Caco-2 (cell line): ENCODE data around the gene OLIG2. TPM values are rescaled to one million over a fixed set of nuclear protein-coding genes. Genes with fewer than 3 reads are reported as not detected.

ENCODE experiments used
- BruUV-seq: library from RNA; stranded (reverse); fragments of 400-500 nt; replicated peaks from 2 replicates; lab custom pipeline; 2021; lab: Mats Ljungman, UMichigan
- CTCF ChIA-PET: fragments of 300-600 bp; sonication (Branson Sonifier 250); formaldehyde crosslinking; loops from one replicate; lab custom pipeline; 2022; ENCODE audit warnings: antibody characterized with exemption; lab: Charles Lee
- POLR2A ChIA-PET: fragments of 300-600 bp; sonication (Branson Sonifier 250); formaldehyde crosslinking; loops from one replicate; lab custom pipeline; 2022; ENCODE audit warnings: antibody characterized with exemption; lab: Charles Lee
- DNase-seq, 2 experiments: peaks; one replicate each; pipeline versions ENCODE4 v3.0.0 to v3.0.0-alpha.2; 2020 to 2022
- H3K27me3 ChIP-seq: replicated peaks from 2 replicates; pipeline ENCODE4 v1.6.0; 2011; ENCODE audit warnings: low read length; ENCODE audit not compliant: control insufficient read depth, insufficient read depth
- H3K36me3 ChIP-seq: 2 replicates; pipeline ENCODE4 v1.5.1; 2011; ENCODE audit warnings: low read length; ENCODE audit not compliant: control insufficient read depth, insufficient read depth
- H3K4me1 ChIP-seq: fragments of 250-450 bp; sonication (Bioruptor Pico); 2 replicates; pipeline ENCODE4 v1.5.1; 2020; ENCODE audit warnings: mild to moderate bottlenecking
- H3K4me3 ChIP-seq: 2 replicates; pipeline ENCODE4 v1.5.1; 2011; ENCODE audit warnings: low read depth, mild to moderate bottlenecking, control low read depth, low read length
- H3K9me3 ChIP-seq: fragments of 250-450 bp; sonication (Bioruptor Pico); 2 replicates; pipeline ENCODE4 v1.5.1; 2020; ENCODE audit warnings: mild to moderate bottlenecking, moderate library complexity
- H3K27ac Mint-ChIP-seq: one replicate; pipeline ENCODE4 v1.8.0; 2022; ENCODE audit warnings: mixed read lengths; ENCODE audit not compliant: unreplicated experiment
- H3K27me3 Mint-ChIP-seq: one replicate; pipeline ENCODE4 v1.8.0; 2022; ENCODE audit warnings: mixed read lengths; ENCODE audit not compliant: insufficient read depth, unreplicated experiment
- H3K36me3 Mint-ChIP-seq: one replicate; pipeline ENCODE4 v1.8.0; 2022; ENCODE audit warnings: mild to moderate bottlenecking, mixed read lengths; ENCODE audit not compliant: insufficient read depth, unreplicated experiment
- H3K4me1 Mint-ChIP-seq: one replicate; pipeline ENCODE4 v1.8.0; 2022; ENCODE audit warnings: low read depth, mixed read lengths; ENCODE audit not compliant: unreplicated experiment
- H3K4me3 Mint-ChIP-seq: one replicate; pipeline ENCODE4 v1.8.0; 2022; ENCODE audit warnings: mild to moderate bottlenecking, moderate library complexity, mixed read lengths; ENCODE audit not compliant: unreplicated experiment
- H3K9me3 Mint-ChIP-seq: one replicate; pipeline ENCODE4 v1.8.0; 2022; ENCODE audit warnings: mixed read lengths; ENCODE audit not compliant: unreplicated experiment
- CTCF ChIP-seq, 2 experiments: fragments of 200-600 bp in 1 of 2; IDR thresholded peaks; 1 replicate in 1 of 2; 2 replicates in 1 of 2; pipeline versions ENCODE4 v1.5.1 to v1.8.0; 2011 to 2022; ENCODE audit warnings: antibody characterized with exemption in 1 of 2, control low read depth in 1 of 2, inconsistent platforms in 1 of 2, low read depth in 1 of 2, low read length in 1 of 2, mild to moderate bottlenecking in 1 of 2, moderate library complexity in 1 of 2; ENCODE audit not compliant: insufficient read depth in 1 of 2, severe bottlenecking in 1 of 2, unreplicated experiment in 1 of 2
- intact Hi-C: fragments of 100-400 bp; cut with micrococcal nuclease; formaldehyde crosslinking; loops from one replicate; pipeline ENCODE4 v1.10.0; 2022; ENCODE audit not compliant: unreplicated experiment
- total RNA-seq: library from RNA; stranded (reverse); gene quantifications from 2 replicates; pipeline ENCODE4 v1.2.3, GENCODE V29; 2022

The OLIG2 gene
- total RNA-seq, 1 experiment from 2014 or later, result not detected

- intact Hi-C loops, result no loop called here
- CTCF ChIA-PET, result no interaction called here
- H3K36me3 Mint-ChIP-seq, result no peaks in the 10 kb centered on the region
- no peaks in the 10 kb centered on the region for H3K4me1 Mint-ChIP-seq
- TF ChIP-seq CTCF (IDR thresholded peaks at IDR 0.05; ENCODE audit: insufficient read depth in 1 of 2, low read depth in 1 of 2, low read length in 1 of 2, severe bottlenecking in 1 of 2, unreplicated experiment in 1 of 2), result no peak
- POLR2A ChIA-PET, result no interaction called here
- H3K9me3 Mint-ChIP-seq, result no peaks in the 10 kb centered on the region
- no peak for DNase-seq
- no peak overlapping the region for H3K4me3 Mint-ChIP-seq
- Histone ChIP-seq H3K27me3 (no peaks in the 10 kb centered on the region), H3K4me3 (no peak overlapping the region), H3K36me3 (no peaks in the 10 kb centered on the region), H3K9me3 (no peaks in the 10 kb centered on the region), H3K4me1 (no peaks in the 10 kb centered on the region)
- H3K27me3 Mint-ChIP-seq, result peaks cover 19% of the 10 kb centered on the region
- BruUV-seq, result no TSS peak
- no peak overlapping the region for H3K27ac Mint-ChIP-seq
Observed at GRCh38 chr21:33040215-33040614, 14.5 kb downstream of the OLIG2 start.

- CTCF ChIA-PET, result no interaction called here
- H3K27ac Mint-ChIP-seq, result no peak overlapping the region
Observed at GRCh38 chr21:33041981-33042380, 16.2 kb downstream of the OLIG2 start.

GRCh38 chr21:33042812-33043211 is 17.1 kb downstream of the OLIG2 start:
- Mint-ChIP-seq H3K27me3 (peaks cover 21% of the 10 kb centered on the region), H3K4me1 (no peaks in the 10 kb centered on the region), H3K9me3 (no peaks in the 10 kb centered on the region), H3K4me3 (no peak overlapping the region), H3K27ac (no peak overlapping the region), H3K36me3 (no peaks in the 10 kb centered on the region)
- CTCF ChIA-PET, result no interaction called here
- POLR2A ChIA-PET, result no interaction called here
- H3K27me3 ChIP-seq, result no peaks in the 10 kb centered on the region
- no peaks in the 10 kb centered on the region for H3K4me1 ChIP-seq
- no TSS peak for BruUV-seq
- no peaks in the 10 kb centered on the region for H3K9me3 ChIP-seq
- intact Hi-C loops, result no loop called here
- no peaks in the 10 kb centered on the region for H3K36me3 ChIP-seq
- no peak for TF ChIP-seq CTCF (IDR thresholded peaks at IDR 0.05; ENCODE audit: insufficient read depth in 1 of 2, low read depth in 1 of 2, low read length in 1 of 2, severe bottlenecking in 1 of 2, unreplicated experiment in 1 of 2)
- no peak overlapping the region for H3K4me3 ChIP-seq
- DNase-seq, result no peak

More at GRCh38 chr21:33041981-33042380, 16.2 kb downstream of the OLIG2 start:
- Mint-ChIP-seq H3K36me3 (no peaks in the 10 kb centered on the region), H3K27me3 (peaks cover 21% of the 10 kb centered on the region), H3K4me3 (no peak overlapping the region), H3K4me1 (no peaks in the 10 kb centered on the region), H3K9me3 (no peaks in the 10 kb centered on the region)
- POLR2A ChIA-PET, result no interaction called here
- H3K9me3 ChIP-seq, result no peaks in the 10 kb centered on the region
- H3K27me3 ChIP-seq, result no peaks in the 10 kb centered on the region
- no peak overlapping the region for H3K4me3 ChIP-seq
- intact Hi-C loops, result no loop called here
- no peaks in the 10 kb centered on the region for H3K36me3 ChIP-seq
- no TSS peak for BruUV-seq
- DNase-seq, result no peak
- TF ChIP-seq CTCF (IDR thresholded peaks at IDR 0.05; ENCODE audit: insufficient read depth in 1 of 2, low read depth in 1 of 2, low read length in 1 of 2, severe bottlenecking in 1 of 2, unreplicated experiment in 1 of 2), result no peak
- H3K4me1 ChIP-seq, result no peaks in the 10 kb centered on the region
